Stimulated activated memory B cell treated with anti-CD40 and anti-IgM and Interleukin-4, amounts not matched to agents 10 μg/mL and 1 μg/mL and 100 μg/mL, for 72 hours (primary cell): ENCODE measurements around the gene CACNA2D3.

Source experiments
- ATAC-seq: fragments of 150-1000 bp; cut with Tn5 transposase; 2 replicates; pipeline ENCODE4 v1.10.0; 2021
- H3K27ac Mint-ChIP-seq: one replicate; pipeline ENCODE4 v1.8.0; 2022; ENCODE audit warnings: mild to moderate bottlenecking, mixed read lengths
- H3K27me3 Mint-ChIP-seq: one replicate; pipeline ENCODE4 v1.8.0; 2022; ENCODE audit warnings: mixed read lengths
- H3K36me3 Mint-ChIP-seq: one replicate; pipeline ENCODE4 v1.8.0; 2022; ENCODE audit warnings: mixed read lengths
- H3K4me1 Mint-ChIP-seq: one replicate; pipeline ENCODE4 v1.8.0; 2022; ENCODE audit warnings: mixed read lengths
- H3K4me3 Mint-ChIP-seq: one replicate; pipeline ENCODE4 v1.8.0; 2022; ENCODE audit warnings: mild to moderate bottlenecking, moderate library complexity, mixed read lengths
- H3K9me3 Mint-ChIP-seq: one replicate; pipeline ENCODE4 v1.8.0; 2022; ENCODE audit warnings: mixed read lengths

The CACNA2D3 gene

DNA sequence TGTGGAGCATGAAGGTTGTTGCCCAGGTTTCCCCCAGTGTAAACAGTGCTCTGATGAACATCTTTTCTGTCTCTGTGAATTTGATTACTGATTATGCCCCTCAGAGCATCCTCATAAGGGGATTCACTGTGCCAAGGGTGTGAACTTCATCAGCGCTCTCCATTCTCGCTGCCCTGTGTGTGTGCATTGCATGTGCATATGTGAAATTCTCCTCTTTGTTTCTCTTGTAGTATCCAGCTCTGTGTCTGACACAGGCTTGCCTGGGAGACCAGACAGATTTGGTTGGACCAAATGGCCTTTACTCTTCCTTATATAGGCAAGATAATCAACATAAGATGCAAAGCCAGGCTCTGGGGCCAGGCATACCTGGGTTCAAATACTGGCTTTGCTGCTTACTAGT lies 21.9 kb downstream of the CACNA2D3 start:
- no peak overlapping the region for H3K4me3 Mint-ChIP-seq
- no peak overlapping the region for H3K27ac Mint-ChIP-seq
- no peaks in the 10 kb centered on the region for H3K9me3 Mint-ChIP-seq
- peaks cover 13% of the 10 kb centered on the region for H3K27me3 Mint-ChIP-seq
- no peaks in the 10 kb centered on the region for H3K36me3 Mint-ChIP-seq
- no peaks in the 10 kb centered on the region for H3K4me1 Mint-ChIP-seq
- no peak for ATAC-seq

DNA sequence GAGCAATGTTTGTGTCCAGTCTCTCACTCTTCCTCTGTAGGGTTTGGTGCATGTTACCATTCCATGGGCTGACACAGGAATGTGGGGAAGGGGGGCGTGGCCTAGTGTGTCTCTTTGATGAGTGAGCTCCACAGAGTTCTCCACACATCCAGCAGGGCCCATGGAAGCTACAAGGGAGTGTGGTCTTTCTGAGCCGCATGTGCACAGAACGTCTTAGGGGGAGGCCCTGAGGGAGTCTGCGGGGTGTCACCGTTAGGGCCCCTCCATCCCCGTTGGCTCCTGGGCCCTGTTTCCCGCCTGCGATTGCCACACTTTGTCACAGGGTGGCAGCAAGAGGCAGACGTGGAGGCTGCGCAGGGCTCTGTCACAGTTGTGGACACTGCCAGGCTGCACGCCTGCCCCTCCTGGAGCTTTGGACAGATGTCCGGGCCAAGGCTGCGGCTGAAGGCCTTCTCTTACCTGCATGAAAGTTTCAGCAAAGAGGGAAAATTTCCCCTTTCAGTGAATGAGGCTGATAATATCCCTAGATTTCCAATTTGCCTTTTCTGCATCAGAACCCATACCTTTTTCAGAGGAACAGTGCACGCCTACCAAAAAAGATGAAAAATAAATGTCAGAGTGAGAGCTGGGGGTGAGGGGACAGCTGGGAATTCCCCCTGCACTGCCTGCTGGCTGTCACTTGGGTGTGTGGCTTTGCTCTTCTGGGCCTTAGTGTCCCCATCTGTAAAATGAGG lies 24.3 kb downstream of the CACNA2D3 start:
- Mint-ChIP-seq H3K27me3 (peaks cover 13% of the 10 kb centered on the region), H3K4me1 (no peaks in the 10 kb centered on the region), H3K4me3 (no peak overlapping the region), H3K9me3 (no peaks in the 10 kb centered on the region), H3K27ac (no peak overlapping the region), H3K36me3 (no peaks in the 10 kb centered on the region)
- no peak for ATAC-seq

DNA sequence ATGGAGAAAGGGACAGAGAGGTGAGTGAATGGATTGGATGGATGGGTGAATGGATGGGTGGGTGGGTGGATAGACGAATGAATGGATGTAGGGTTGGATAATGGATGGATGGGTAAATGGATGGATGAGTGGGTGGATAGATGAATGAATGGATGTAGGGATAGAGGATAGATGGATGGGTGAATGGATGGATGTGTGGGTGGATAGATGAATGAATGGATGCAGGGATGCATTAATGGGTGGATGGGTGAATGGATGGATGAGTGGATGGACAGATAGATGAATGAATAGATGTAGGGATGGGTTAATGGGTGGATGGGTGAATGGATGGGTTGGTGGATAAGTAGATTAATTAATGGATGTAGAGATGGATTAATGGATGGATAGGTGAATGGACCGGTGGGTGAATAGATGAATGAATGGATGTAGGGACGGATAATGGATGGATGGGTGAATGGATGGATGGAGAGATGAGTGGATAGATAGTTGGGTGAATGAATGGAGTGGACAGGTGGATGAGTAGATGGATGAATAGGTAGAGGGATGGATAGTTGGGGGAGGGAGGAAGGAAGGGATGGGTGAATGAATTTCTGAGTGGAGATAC lies 28.6 kb downstream of the CACNA2D3 start:
- Mint-ChIP-seq H3K4me1 (no peaks in the 10 kb centered on the region), H3K27me3 (no peaks in the 10 kb centered on the region), H3K36me3 (no peaks in the 10 kb centered on the region), H3K9me3 (no peaks in the 10 kb centered on the region), H3K27ac (no peak overlapping the region), H3K4me3 (no peak overlapping the region)
- ATAC-seq = no peak

DNA sequence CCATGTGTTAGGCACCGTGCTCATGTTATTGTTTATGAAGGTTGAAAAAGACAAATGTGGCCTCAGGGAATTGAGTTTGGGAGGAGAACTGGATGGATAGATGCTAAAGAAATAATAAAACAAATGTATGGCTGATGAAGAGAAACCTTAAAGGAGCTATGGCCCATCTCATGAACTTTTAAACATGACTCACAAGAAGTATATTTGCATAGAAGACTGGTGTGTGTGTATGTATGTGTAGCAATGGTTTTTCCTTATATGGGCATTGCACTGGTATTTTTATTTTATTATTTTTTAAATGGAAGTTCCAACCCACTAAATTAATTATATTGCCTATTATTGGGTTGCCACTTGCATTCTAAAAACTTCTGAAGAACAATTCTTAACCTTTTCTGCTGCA lies 31.1 kb downstream of the CACNA2D3 start:
- Mint-ChIP-seq H3K4me1 (no peaks in the 10 kb centered on the region), H3K27me3 (no peaks in the 10 kb centered on the region), H3K36me3 (no peaks in the 10 kb centered on the region), H3K9me3 (no peaks in the 10 kb centered on the region), H3K4me3 (no peak overlapping the region), H3K27ac (no peak overlapping the region)
- no peak for ATAC-seq

DNA sequence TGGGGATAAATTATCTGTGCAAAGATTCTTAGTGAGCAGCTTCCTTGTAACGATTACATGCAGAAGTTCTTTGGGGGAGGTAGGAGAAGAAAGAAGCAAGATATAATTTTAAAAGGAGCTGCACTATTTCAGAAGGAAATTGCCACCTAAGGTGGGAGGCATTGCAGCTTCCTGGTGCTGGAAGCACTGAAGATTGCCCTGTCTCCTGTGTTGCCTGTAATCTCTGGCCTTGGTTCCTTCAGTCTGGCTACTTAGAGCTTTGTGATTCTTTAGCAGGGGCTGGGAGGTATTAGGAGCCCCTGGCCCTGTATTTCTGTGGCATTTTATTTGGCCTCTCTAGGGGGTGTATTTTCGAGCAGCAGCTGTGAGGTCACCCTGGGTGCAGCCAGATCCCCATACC lies 35.5 kb downstream of the CACNA2D3 start:
- no peak overlapping the region for H3K4me3 Mint-ChIP-seq
- H3K9me3 Mint-ChIP-seq = no peaks in the 10 kb centered on the region
- H3K27ac Mint-ChIP-seq = no peak overlapping the region
- no peak for ATAC-seq
- H3K27me3 Mint-ChIP-seq = no peaks in the 10 kb centered on the region
- no peaks in the 10 kb centered on the region for H3K4me1 Mint-ChIP-seq
- H3K36me3 Mint-ChIP-seq = no peaks in the 10 kb centered on the region

DNA sequence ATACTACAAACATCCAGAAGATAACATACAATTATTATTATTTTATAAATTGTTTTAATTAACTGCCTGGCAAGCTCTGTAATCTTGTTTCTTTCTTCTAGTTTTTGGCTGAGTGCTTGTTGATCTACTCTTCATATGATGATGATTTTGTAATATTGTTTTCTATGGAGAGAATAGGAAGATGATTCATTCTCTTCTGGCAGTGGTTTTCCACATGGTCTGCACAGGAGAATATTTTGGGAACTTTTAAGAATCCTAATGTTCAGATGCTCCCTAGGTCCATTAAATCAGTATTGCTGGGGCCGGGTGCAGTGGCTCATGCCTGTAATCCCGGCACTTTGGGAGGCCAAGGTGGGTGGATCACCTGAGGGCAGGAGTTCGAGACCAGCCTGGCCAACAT lies 37.6 kb downstream of the CACNA2D3 start:
- H3K9me3 Mint-ChIP-seq = no peaks in the 10 kb centered on the region
- H3K36me3 Mint-ChIP-seq = no peaks in the 10 kb centered on the region
- no peak overlapping the region for H3K27ac Mint-ChIP-seq
- no peak for ATAC-seq
- no peaks in the 10 kb centered on the region for H3K27me3 Mint-ChIP-seq
- no peak overlapping the region for H3K4me3 Mint-ChIP-seq
- H3K4me1 Mint-ChIP-seq = no peaks in the 10 kb centered on the region

DNA sequence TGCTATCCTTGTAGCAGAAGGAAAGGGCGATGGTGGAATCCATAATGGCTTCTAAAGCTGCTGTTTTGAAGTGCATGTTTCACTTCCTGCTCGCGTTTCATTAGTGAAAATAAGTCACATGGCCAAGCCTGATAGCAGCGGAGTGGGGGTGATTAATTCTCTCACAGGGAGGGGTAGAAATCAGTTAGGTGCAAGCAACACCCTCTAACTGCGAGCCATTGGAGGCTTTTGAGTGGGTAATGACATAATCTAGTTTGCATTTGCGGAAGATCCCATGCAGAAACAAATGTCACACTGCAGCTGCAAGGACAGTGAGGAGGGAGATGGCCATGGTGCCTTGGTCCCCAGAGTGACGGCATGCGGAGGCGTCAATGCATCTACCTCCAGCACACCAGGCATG lies 41.1 kb downstream of the CACNA2D3 start:
- Mint-ChIP-seq H3K9me3 (no peaks in the 10 kb centered on the region), H3K4me1 (no peaks in the 10 kb centered on the region), H3K27me3 (no peaks in the 10 kb centered on the region), H3K27ac (no peak overlapping the region), H3K4me3 (no peak overlapping the region), H3K36me3 (no peaks in the 10 kb centered on the region)
- no peak for ATAC-seq

DNA sequence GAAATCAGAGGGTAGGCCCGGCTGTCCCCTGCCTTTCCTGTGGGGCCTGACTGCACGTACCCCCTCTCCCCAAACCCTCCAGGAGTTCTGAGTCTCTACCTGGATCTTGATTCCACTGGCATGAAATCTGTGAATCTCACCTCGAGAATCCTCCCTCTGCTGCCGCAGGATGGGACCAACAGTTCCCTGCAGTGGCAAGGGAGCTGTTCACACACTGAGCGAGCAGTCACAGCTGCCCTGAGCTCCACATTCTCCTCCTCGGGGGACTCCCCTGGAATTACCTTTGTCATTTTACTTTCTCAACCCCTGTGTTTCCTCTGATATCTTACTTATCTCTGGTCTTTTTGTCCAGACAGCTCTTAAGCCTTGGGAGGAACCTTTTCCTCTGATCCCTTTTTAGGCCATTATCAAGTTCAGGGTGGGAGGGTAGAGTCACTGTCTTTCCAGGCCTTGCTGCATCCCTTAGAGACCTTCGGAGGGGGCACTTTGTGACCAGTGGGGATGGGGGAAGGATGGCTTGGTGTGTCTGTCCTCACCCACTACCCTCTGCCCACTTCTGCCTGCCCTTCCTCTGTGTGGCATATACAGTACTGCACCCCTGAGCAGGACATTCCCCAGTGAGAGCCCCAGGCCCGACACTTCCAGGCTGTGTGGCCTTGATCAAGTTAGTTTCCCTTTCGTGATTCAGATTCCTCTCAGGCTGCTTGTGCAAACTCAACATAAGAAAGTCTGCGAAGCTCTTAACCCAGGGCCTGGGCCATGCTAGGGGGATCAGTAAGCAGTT lies 42.0 kb downstream of the CACNA2D3 start:
- Mint-ChIP-seq H3K4me1 (no peaks in the 10 kb centered on the region), H3K36me3 (no peaks in the 10 kb centered on the region), H3K4me3 (no peak overlapping the region), H3K9me3 (no peaks in the 10 kb centered on the region), H3K27ac (no peak overlapping the region), H3K27me3 (no peaks in the 10 kb centered on the region)
- no peak for ATAC-seq

DNA sequence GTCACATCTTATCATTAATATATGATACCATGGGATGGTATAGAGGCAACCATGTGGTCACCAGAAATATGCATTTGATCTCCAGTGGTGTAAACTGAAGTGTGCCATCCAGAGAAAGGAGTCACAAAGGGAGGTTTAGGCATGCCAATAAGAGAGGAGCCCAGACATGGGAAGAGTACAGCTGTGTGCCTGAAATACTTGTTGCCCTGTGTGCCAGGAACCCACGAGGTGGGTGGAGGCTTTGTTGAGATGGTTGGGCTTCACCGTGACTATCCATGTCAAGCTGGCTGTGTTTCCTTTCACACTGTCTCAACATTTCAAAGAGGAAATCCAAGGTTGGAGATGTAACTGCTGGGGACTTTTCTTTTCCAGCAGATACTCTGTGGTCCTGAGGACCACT lies 43.5 kb downstream of the CACNA2D3 start:
- no peak for ATAC-seq
- Mint-ChIP-seq H3K36me3 (no peaks in the 10 kb centered on the region), H3K27me3 (no peaks in the 10 kb centered on the region), H3K27ac (no peak overlapping the region), H3K4me1 (no peaks in the 10 kb centered on the region), H3K4me3 (no peak overlapping the region), H3K9me3 (peaks cover 2% of the 10 kb centered on the region)

DNA sequence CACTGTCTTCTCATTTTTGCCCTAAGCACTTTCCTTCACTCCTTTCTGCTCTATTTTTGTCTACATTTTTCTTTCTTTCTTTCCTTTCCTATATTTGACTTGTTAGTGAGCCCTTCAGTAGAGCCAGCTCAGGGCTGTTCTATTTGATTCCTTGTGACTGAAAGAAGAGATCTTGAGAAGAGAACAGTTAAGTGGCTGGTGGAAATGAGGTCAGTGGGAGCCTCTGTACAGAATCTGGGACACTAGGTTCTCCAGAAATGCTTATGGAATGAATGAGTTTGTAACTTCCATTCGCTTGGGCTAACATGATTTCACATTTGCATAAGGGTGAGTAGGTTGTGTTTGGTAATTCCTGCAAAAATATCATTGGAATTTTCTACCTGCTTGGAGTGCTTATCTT lies 45.6 kb downstream of the CACNA2D3 start:
- no peak overlapping the region for H3K27ac Mint-ChIP-seq
- H3K4me3 Mint-ChIP-seq = no peak overlapping the region
- no peak for ATAC-seq
- H3K4me1 Mint-ChIP-seq = no peaks in the 10 kb centered on the region
- no peaks in the 10 kb centered on the region for H3K27me3 Mint-ChIP-seq
- H3K36me3 Mint-ChIP-seq = no peaks in the 10 kb centered on the region
- peaks cover 2% of the 10 kb centered on the region for H3K9me3 Mint-ChIP-seq

DNA sequence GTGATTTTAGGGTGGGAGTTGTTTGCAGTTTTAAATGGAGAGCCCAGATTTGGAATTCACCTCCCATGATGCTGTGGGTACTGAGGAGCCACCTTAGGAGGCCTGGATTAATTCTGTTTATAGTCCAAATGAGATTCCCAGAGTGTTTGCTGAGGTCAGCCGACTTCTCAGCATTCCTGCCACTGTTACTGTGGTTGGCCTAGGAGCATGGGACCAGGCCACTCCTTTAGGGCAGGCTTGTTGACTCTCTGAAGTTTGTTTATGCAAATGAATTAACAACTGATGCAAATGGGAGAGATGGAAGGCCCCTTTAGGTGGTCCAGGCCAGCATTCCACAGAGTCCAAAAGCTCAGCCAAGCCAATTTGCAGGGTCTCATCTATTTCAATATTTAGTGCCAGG lies 46.1 kb downstream of the CACNA2D3 start:
- H3K27me3 Mint-ChIP-seq = no peaks in the 10 kb centered on the region
- no peaks in the 10 kb centered on the region for H3K36me3 Mint-ChIP-seq
- H3K27ac Mint-ChIP-seq = no peak overlapping the region
- H3K4me1 Mint-ChIP-seq = no peaks in the 10 kb centered on the region
- H3K9me3 Mint-ChIP-seq = peaks cover 2% of the 10 kb centered on the region
- H3K4me3 Mint-ChIP-seq = no peak overlapping the region
- ATAC-seq = no peak

DNA sequence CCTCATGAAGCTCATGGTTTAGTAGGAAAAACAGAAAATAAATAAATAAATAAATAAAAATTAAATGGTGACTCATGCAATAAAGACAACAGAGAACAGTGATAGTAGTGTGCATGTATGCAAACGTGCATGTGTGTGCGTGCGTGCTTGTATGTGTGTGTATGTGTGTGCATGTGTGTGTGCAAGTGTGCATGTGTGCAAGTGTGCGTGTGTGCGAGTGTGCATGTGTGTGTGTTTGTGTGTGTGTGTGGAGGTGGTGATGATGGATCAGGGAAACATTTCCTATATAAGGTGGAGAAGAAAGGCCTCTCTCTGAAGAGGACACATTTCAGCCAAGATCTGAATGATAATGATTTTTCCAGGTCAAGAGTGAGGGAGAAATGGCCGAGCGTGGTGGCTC lies 47.2 kb downstream of the CACNA2D3 start:
- H3K27me3 Mint-ChIP-seq = no peaks in the 10 kb centered on the region
- no peak for ATAC-seq
- no peak overlapping the region for H3K27ac Mint-ChIP-seq
- peaks cover 2% of the 10 kb centered on the region for H3K9me3 Mint-ChIP-seq
- no peaks in the 10 kb centered on the region for H3K4me1 Mint-ChIP-seq
- no peak overlapping the region for H3K4me3 Mint-ChIP-seq
- H3K36me3 Mint-ChIP-seq = no peaks in the 10 kb centered on the region

DNA sequence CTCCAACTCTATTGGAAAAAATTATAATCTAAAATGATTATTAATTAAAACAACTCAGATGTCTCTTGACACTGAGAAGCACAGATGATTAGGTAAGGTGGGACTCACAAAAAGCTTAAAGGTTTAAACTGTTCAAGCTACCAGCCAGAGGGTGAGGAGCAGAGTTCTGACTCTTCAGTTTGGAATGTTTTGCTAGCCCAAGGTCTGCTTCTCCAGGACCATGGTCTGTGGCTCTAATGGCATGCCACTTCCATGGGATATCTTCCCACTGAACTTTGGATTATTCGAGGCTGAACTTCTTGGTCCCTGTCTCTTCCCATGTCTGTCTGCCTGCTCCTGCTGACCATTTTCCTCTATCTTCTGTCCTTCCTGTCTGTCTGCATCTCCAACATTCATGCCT lies 49.2 kb downstream of the CACNA2D3 start:
- H3K27me3 Mint-ChIP-seq = no peaks in the 10 kb centered on the region
- no peak overlapping the region for H3K27ac Mint-ChIP-seq
- H3K36me3 Mint-ChIP-seq = no peaks in the 10 kb centered on the region
- ATAC-seq = no peak
- peaks cover 2% of the 10 kb centered on the region for H3K9me3 Mint-ChIP-seq
- no peak overlapping the region for H3K4me3 Mint-ChIP-seq
- H3K4me1 Mint-ChIP-seq = no peaks in the 10 kb centered on the region

DNA sequence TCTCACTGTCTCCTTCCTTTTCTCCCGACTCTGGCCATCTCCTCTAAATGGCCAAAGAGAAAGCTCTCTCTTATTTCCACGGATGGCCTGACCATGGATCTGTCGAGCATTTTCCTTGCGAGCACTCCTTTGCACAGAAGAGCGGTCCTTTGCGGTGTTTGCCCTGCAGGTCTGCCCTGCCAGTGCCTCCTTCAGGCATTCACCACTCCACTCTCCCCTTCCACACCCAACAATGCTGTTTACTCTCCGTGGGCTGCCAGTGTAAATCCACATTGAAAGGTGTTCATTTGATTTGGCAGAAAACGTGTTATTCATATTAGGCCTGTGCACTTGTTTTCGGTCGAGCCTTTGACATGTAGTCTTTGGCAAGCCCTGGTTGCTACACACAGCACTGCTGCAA lies 49.6 kb downstream of the CACNA2D3 start:
- no peak overlapping the region for H3K27ac Mint-ChIP-seq
- no peak overlapping the region for H3K4me3 Mint-ChIP-seq
- no peaks in the 10 kb centered on the region for H3K4me1 Mint-ChIP-seq
- H3K27me3 Mint-ChIP-seq = no peaks in the 10 kb centered on the region
- H3K9me3 Mint-ChIP-seq = peaks cover 2% of the 10 kb centered on the region
- H3K36me3 Mint-ChIP-seq = no peaks in the 10 kb centered on the region
- no peak for ATAC-seq

DNA sequence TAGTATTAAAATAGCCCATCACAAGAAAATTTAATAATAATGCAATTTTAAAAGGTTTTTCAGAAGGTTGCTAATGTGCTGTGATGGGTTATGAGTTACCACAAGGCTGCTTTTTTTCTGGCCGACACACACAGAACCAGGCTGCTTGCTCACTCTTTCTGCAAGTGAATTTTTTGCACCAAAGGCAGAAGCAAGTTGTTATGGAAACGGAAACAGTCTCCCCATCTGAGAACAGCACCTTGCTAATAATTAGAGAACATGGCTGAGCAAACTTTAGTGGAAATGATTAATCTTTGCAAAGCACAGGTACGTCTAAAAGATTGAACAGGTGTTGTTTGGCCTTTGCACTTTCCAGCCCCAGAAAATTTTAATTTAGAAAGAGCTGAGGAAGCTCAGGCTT lies 51.0 kb downstream of the CACNA2D3 start:
- H3K36me3 Mint-ChIP-seq = no peaks in the 10 kb centered on the region
- no peaks in the 10 kb centered on the region for H3K27me3 Mint-ChIP-seq
- no peak overlapping the region for H3K4me3 Mint-ChIP-seq
- H3K9me3 Mint-ChIP-seq = peaks cover 2% of the 10 kb centered on the region
- no peak for ATAC-seq
- no peak overlapping the region for H3K27ac Mint-ChIP-seq
- H3K4me1 Mint-ChIP-seq = no peaks in the 10 kb centered on the region

DNA sequence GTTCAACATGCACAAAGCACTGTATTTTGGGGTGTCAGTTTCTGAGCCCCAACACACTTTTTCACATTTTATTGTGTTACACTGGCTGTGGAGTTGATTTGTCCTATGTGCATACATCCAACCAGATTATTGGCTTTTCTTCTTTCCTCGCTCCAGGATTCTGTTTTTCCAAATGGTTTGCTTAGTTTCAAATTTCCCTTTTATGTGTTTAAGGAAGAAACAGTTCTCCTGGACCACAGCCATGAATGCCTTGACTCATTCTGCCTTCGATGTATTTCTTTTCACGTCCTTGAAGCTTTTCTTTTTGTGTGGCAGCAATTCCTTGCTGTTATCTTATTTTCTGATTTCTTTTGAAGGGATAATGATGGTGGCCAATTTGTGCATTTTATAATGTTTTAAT lies 53.8 kb downstream of the CACNA2D3 start:
- Mint-ChIP-seq H3K4me1 (no peaks in the 10 kb centered on the region), H3K36me3 (no peaks in the 10 kb centered on the region), H3K27ac (no peak overlapping the region), H3K4me3 (no peak overlapping the region), H3K27me3 (no peaks in the 10 kb centered on the region), H3K9me3 (no peaks in the 10 kb centered on the region)
- ATAC-seq = no peak
